GM23338 (cell line): ENCODE measurements around the gene PGM1. TPM values are rescaled to one million over a fixed set of nuclear protein-coding genes. Genes with fewer than 3 reads are reported as not detected.

ENCODE experiments used
- ATAC-seq: fragments of 200-7000 bp; cut with Tn5 transposase; 3 replicates; pipeline ENCODE4 v1.9.1; 2020
- DNase-seq: peaks from one replicate; pipeline ENCODE4 v3.0.0-alpha.2; 2015; ENCODE audit warnings: low spot score
- H2AFZ ChIP-seq: fragments of 200-600 bp; sonication (generic); 2 replicates; pipeline ENCODE4 v1.8.0; 2016; ENCODE audit warnings: antibody characterized with exemption, mild to moderate bottlenecking, moderate library complexity
- H3F3A ChIP-seq: fragments of 200-600 bp; sonication (generic); replicated peaks from 2 replicates; pipeline ENCODE4 v1.8.0; 2017; ENCODE audit warnings: antibody characterized with exemption, mixed run types, low read depth
- H3K27ac ChIP-seq: fragments of 200-600 bp; sonication (generic); 2 replicates; pipeline ENCODE4 v1.6.1; 2016; ENCODE audit warnings: low read depth
- H3K27me3 ChIP-seq: fragments of 200-600 bp; sonication (generic); 2 replicates; pipeline ENCODE4 v1.8.0; 2016; ENCODE audit warnings: mild to moderate bottlenecking, mixed run types, moderate library complexity; ENCODE audit not compliant: insufficient read depth
- H3K36me3 ChIP-seq: fragments of 200-600 bp; sonication (generic); 2 replicates; pipeline ENCODE4 v1.8.0; 2016; ENCODE audit warnings: mild to moderate bottlenecking; ENCODE audit not compliant: insufficient read depth
- H3K4me1 ChIP-seq: fragments of 200-600 bp; sonication (generic); 2 replicates; pipeline ENCODE4 v1.8.0; 2016; ENCODE audit warnings: mild to moderate bottlenecking, moderate library complexity; ENCODE audit not compliant: insufficient read depth
- H3K4me2 ChIP-seq: fragments of 200-600 bp; sonication (generic); 2 replicates; pipeline ENCODE4 v1.7.1; 2017; ENCODE audit warnings: mixed run types
- H3K4me3 ChIP-seq: fragments of 200-600 bp; sonication (generic); 2 replicates; pipeline ENCODE4 v1.6.1; 2016; ENCODE audit warnings: mixed run types
- H3K79me2 ChIP-seq: fragments of 200-600 bp; sonication (generic); replicated peaks from 2 replicates; pipeline ENCODE4 v1.8.0; 2017; ENCODE audit warnings: mild to moderate bottlenecking; ENCODE audit not compliant: insufficient read depth
- H3K9me2 ChIP-seq: fragments of 200-600 bp; sonication (generic); 2 replicates; pipeline ENCODE4 v1.8.0; 2017; ENCODE audit not compliant: insufficient read depth
- H4K20me1 ChIP-seq: fragments of 200-600 bp; sonication (generic); replicated peaks from 2 replicates; pipeline ENCODE4 v1.8.0; 2017; ENCODE audit warnings: mild to moderate bottlenecking; ENCODE audit not compliant: insufficient read depth
- H3K27ac Mint-ChIP-seq: 2 replicates; pipeline ENCODE4 v1.8.0; 2020; ENCODE audit warnings: inconsistent platforms, mild to moderate bottlenecking, moderate library complexity, mixed read lengths
- H3K27me3 Mint-ChIP-seq: 3 replicates; pipeline ENCODE4 v1.8.0; 2022; ENCODE audit warnings: low read depth, mild to moderate bottlenecking, moderate library complexity, mixed read lengths, inconsistent platforms; ENCODE audit not compliant: insufficient read depth, poor library complexity
- H3K36me3 Mint-ChIP-seq: 3 replicates; pipeline ENCODE4 v1.8.0; 2021; ENCODE audit warnings: low read depth, mild to moderate bottlenecking, inconsistent platforms, moderate library complexity, mixed read lengths
- H3K4me1 Mint-ChIP-seq: 3 replicates; pipeline ENCODE4 v1.8.0; 2020; ENCODE audit warnings: mild to moderate bottlenecking, inconsistent platforms, mixed read lengths
- H3K4me3 Mint-ChIP-seq: 3 replicates; pipeline ENCODE4 v1.8.0; 2021; ENCODE audit warnings: moderate library complexity, mild to moderate bottlenecking, inconsistent platforms, mixed read lengths
- H3K9me3 Mint-ChIP-seq: 3 replicates; pipeline ENCODE4 v1.8.0; 2020; ENCODE audit warnings: moderate library complexity, mild to moderate bottlenecking, inconsistent platforms, mixed read lengths
- CREB1 ChIP-seq: fragments of 250-450 bp; sonication (Bioruptor Pico); IDR thresholded peaks from 2 replicates; pipeline ENCODE4 v1.5.0; 2020; ENCODE audit warnings: low read depth, mild to moderate bottlenecking, moderate library complexity
- EZH2 ChIP-seq: fragments of 200-600 bp; sonication (generic); IDR thresholded peaks from one replicate; pipeline ENCODE4 v1.8.0; 2017; ENCODE audit warnings: antibody characterized with exemption, mild to moderate bottlenecking, low read depth; ENCODE audit not compliant: unreplicated experiment
- NANOG ChIP-seq: IDR thresholded peaks from 2 replicates; pipeline ENCODE4 v1.6.1; 2016; ENCODE audit warnings: antibody characterized with exemption, borderline replicate concordance
- ZNF114 ChIP-seq: fragments of 250-450 bp; sonication (Bioruptor Pico); IDR thresholded peaks from 2 replicates; pipeline ENCODE4 v1.5.0; 2020; ENCODE audit warnings: mild to moderate bottlenecking, moderate library complexity
- ZNF331 ChIP-seq: fragments of 250-450 bp; sonication (Bioruptor Pico); IDR thresholded peaks from 2 replicates; pipeline ENCODE4 v1.5.0; 2020; ENCODE audit warnings: low read depth, mild to moderate bottlenecking, moderate library complexity
- polyA plus RNA-seq: library from polyadenylated mRNA; unstranded; fragments of >200 nt; fragmentation: Nextera tagmentation; extraction: Ambion mirVana; gene quantifications from 2 replicates; pipeline ENCODE4 v1.2.1, GENCODE V29; 2016
- total RNA-seq: library from RNA; depleted of rRNA; stranded (reverse); fragments of >200 nt; shearing (Covaris generic); gene quantifications from 2 replicates; pipeline ENCODE4 v1.2.3, GENCODE V29; 2014
- TF ChIP-seq, protein P1 (sequence below): IDR thresholded peaks from one replicate; pipeline ENCODE4 v1.6.1; 2018; ENCODE audit warnings: antibody characterized with exemption; ENCODE audit not compliant: unreplicated experiment
- TF ChIP-seq, protein P2 (sequence below), 2 experiments: fragments of 200-600 bp in 1 of 2; sonication (generic) in 1 of 2; conservative IDR thresholded peaks; 2 replicates each; pipeline versions ENCODE4 v1.5.1 to v1.6.1; 2016 to 2017; ENCODE audit warnings: antibody characterized with exemption in 2 of 2, low read depth in 2 of 2, mild to moderate bottlenecking in 2 of 2, moderate library complexity in 1 of 2
- TF ChIP-seq, protein P3 (sequence below): IDR thresholded peaks from 2 replicates; pipeline ENCODE4 v1.6.1; 2016; ENCODE audit warnings: antibody characterized with exemption

Gene PGM1
- total and polyA plus RNA-seq, 2 experiments from 2014 or later, result 20.9 to 71.9 TPM

DNA sequence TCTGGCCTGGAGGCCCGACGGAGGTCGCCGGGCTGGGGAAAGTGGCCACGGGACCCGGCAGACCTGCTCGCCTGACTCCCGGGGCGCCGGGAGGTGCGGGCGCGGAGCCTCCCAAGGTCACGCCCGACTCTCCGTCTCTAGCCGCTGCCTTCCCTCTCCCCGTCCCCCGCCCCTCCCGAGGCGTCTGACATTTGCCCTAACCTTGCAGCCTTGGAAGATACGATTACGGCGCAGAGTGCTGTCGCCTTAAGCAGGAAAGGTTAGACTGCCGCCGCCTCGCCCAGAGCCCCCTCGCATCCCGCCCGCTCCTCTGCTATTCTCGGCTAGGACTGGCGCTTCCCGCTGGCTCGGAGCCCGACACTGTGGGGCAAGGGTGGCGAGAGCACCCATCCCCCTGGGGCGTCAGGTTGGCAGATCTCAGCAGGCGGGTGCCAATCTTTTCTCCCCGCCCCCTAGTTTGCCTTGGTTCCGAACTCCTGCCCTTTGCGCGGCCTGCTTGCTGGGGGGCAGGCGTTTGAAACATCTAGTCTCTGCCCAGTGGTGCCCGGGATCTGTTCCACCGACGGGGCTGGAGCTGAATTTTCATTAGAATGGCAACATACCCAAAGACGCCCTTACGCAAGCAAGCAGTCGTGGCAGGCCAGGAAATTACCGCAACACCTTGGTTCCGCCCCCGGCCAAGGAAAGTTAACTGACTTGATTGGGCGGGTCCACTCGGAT is 835 bp downstream of the PGM1 start:
- TF ChIP-seq, protein P1, sequence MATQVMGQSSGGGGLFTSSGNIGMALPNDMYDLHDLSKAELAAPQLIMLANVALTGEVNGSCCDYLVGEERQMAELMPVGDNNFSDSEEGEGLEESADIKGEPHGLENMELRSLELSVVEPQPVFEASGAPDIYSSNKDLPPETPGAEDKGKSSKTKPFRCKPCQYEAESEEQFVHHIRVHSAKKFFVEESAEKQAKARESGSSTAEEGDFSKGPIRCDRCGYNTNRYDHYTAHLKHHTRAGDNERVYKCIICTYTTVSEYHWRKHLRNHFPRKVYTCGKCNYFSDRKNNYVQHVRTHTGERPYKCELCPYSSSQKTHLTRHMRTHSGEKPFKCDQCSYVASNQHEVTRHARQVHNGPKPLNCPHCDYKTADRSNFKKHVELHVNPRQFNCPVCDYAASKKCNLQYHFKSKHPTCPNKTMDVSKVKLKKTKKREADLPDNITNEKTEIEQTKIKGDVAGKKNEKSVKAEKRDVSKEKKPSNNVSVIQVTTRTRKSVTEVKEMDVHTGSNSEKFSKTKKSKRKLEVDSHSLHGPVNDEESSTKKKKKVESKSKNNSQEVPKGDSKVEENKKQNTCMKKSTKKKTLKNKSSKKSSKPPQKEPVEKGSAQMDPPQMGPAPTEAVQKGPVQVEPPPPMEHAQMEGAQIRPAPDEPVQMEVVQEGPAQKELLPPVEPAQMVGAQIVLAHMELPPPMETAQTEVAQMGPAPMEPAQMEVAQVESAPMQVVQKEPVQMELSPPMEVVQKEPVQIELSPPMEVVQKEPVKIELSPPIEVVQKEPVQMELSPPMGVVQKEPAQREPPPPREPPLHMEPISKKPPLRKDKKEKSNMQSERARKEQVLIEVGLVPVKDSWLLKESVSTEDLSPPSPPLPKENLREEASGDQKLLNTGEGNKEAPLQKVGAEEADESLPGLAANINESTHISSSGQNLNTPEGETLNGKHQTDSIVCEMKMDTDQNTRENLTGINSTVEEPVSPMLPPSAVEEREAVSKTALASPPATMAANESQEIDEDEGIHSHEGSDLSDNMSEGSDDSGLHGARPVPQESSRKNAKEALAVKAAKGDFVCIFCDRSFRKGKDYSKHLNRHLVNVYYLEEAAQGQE, result no peak
- no peak for TF ChIP-seq ZNF331 (CRISPR knock-in tag)
- TF ChIP-seq, protein P2, sequence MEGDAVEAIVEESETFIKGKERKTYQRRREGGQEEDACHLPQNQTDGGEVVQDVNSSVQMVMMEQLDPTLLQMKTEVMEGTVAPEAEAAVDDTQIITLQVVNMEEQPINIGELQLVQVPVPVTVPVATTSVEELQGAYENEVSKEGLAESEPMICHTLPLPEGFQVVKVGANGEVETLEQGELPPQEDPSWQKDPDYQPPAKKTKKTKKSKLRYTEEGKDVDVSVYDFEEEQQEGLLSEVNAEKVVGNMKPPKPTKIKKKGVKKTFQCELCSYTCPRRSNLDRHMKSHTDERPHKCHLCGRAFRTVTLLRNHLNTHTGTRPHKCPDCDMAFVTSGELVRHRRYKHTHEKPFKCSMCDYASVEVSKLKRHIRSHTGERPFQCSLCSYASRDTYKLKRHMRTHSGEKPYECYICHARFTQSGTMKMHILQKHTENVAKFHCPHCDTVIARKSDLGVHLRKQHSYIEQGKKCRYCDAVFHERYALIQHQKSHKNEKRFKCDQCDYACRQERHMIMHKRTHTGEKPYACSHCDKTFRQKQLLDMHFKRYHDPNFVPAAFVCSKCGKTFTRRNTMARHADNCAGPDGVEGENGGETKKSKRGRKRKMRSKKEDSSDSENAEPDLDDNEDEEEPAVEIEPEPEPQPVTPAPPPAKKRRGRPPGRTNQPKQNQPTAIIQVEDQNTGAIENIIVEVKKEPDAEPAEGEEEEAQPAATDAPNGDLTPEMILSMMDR (conservative IDR thresholded peaks at IDR 0.05; ENCODE audit: low read depth in 2 of 2), result no peak
- TF ChIP-seq, protein P3, sequence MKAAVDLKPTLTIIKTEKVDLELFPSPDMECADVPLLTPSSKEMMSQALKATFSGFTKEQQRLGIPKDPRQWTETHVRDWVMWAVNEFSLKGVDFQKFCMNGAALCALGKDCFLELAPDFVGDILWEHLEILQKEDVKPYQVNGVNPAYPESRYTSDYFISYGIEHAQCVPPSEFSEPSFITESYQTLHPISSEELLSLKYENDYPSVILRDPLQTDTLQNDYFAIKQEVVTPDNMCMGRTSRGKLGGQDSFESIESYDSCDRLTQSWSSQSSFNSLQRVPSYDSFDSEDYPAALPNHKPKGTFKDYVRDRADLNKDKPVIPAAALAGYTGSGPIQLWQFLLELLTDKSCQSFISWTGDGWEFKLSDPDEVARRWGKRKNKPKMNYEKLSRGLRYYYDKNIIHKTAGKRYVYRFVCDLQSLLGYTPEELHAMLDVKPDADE, result no peak
- TF ChIP-seq NANOG, result no peak
- TF ChIP-seq EZH2, result no peak
- TF ChIP-seq CREB1 (CRISPR knock-in tag), result no peak
- no peak for TF ChIP-seq ZNF114 (CRISPR knock-in tag)
- H3K36me3 Mint-ChIP-seq, result no peaks in the 10 kb centered on the region
- ATAC-seq, result peak; percentile 77
- peak overlapping the region; percentile 92 for H3K4me3 Mint-ChIP-seq
- no peak overlapping the region for H3K27ac Mint-ChIP-seq
- 0 out of 2 replicates have a peak, but pooled peaks cover 4% of the 10 kb centered on the region for H4K20me1 ChIP-seq
- no peak overlapping the region for H3K27ac ChIP-seq
- H3K4me2 ChIP-seq, result peak overlapping the region; percentile 75
- peaks cover 10% of the 10 kb centered on the region; the same call in 1 of the 2 replicates for H3K27me3 ChIP-seq
- peaks cover 6% of the 10 kb centered on the region for H3K4me1 ChIP-seq
- H3K4me1 Mint-ChIP-seq, result peaks cover 3% of the 10 kb centered on the region; the same call in 2 of the 3 replicates
- H3K9me2 ChIP-seq, result no peaks in the 10 kb centered on the region
- H2AFZ ChIP-seq, result peak overlapping the region; percentile 78
- H3K4me3 ChIP-seq, result peak overlapping the region; percentile 95
- peaks cover 11% of the 10 kb centered on the region for H3K27me3 Mint-ChIP-seq
- 0 out of 2 replicates have a peak, but pooled peaks cover 3% of the 10 kb centered on the region for H3F3A ChIP-seq
- peak; percentile 87 for DNase-seq
- H3K9me3 Mint-ChIP-seq, result no peaks in the 10 kb centered on the region
- H3K79me2 ChIP-seq, result peaks cover 6% of the 10 kb centered on the region
- H3K36me3 ChIP-seq, result no peaks in the 10 kb centered on the region
